ENCODE measurements around the gene RBMS3. TPM values are rescaled to one million over a fixed set of nuclear protein-coding genes. Genes with fewer than 3 reads are reported as not detected.

The RBMS3 gene
- total RNA-seq, 1 donor from 2014 or later: 70.0 TPM

DNA sequence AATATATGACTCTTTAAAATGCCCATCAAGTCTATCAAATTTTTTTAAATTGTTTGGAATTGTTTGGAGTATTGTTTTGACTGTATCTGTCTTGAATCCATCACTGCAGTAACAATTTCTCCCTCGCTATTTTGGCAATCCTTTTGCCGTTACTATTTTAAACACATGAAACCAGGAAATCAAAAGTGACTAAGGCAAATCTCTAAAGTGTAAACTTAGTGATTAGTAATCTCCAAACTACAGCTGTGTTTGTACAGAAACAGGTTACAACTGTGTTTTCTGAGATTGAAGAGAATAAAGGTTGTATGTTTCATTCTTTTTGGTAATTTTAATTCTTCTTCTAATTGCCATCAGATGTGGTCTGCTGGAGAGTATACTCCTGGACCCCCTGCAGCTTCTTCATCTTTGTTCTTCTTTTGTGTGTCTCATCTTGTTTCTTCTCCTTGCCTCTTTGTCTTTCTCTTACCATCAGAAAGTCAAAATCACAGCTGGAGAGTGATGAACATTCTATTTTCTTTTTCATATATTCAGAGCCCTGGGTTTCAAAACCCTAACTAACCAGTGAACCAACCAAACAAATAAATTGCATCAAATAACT is 465.4 kb downstream of the RBMS3 start:
- no peaks in the 10 kb centered on the region for H3K4me1 ChIP-seq
- H3K4me3 ChIP-seq: no peak overlapping the region
- no peaks in the 10 kb centered on the region for H3K9me3 ChIP-seq
- no peak for DNase-seq (ENCODE audit: extremely low spot score in 2 of 2)
- no peak for TF ChIP-seq POLR2AphosphoS5 (IDR thresholded peaks at IDR 0.05; ENCODE audit: insufficient read depth in 1 of 2, low read depth in 1 of 2)
- no peak for TF ChIP-seq POLR2A (IDR thresholded peaks at IDR 0.05)
- TF ChIP-seq CTCF (IDR thresholded peaks at IDR 0.05): no peak
- intact Hi-C loops (cut with DNase I): no loop called here
- no peaks in the 10 kb centered on the region for H3K36me3 ChIP-seq
- no peak overlapping the region for H3K27ac ChIP-seq
- no peaks in the 10 kb centered on the region for H3K27me3 ChIP-seq

DNA sequence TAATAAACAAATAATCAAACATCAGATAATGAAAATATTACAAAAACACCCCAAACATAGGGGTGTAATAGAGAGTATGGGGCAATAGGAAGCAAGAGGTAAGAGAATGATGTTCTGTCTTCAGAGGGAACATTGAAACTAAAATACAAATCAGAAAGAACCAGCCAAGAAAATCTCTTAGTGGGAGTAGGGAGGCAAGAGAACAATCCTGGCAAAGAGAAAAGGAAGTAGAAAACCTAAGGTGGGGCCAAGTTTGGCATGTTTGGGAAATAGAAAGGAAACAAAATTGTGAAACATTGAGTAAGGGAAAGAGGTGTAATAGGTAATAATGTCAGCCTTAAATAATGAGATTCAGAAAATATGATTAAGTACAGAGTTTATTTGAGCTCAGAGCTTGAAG is 467.1 kb downstream of the RBMS3 start:
- TF ChIP-seq POLR2AphosphoS5 (IDR thresholded peaks at IDR 0.05; ENCODE audit: insufficient read depth in 1 of 2, low read depth in 1 of 2) (peak in 1 of 2 donors; percentile 67), POLR2A (IDR thresholded peaks at IDR 0.05) (no peak)
- no peaks in the 10 kb centered on the region for H3K4me1 ChIP-seq
- intact Hi-C loops (cut with DNase I): no loop called here
- no peak overlapping the region for H3K4me3 ChIP-seq
- H3K36me3 ChIP-seq: no peaks in the 10 kb centered on the region
- no peak overlapping the region for H3K27ac ChIP-seq
- no peaks in the 10 kb centered on the region for H3K9me3 ChIP-seq
- DNase-seq (ENCODE audit: extremely low spot score in 2 of 2): no peak
- H3K27me3 ChIP-seq: no peaks in the 10 kb centered on the region

DNA sequence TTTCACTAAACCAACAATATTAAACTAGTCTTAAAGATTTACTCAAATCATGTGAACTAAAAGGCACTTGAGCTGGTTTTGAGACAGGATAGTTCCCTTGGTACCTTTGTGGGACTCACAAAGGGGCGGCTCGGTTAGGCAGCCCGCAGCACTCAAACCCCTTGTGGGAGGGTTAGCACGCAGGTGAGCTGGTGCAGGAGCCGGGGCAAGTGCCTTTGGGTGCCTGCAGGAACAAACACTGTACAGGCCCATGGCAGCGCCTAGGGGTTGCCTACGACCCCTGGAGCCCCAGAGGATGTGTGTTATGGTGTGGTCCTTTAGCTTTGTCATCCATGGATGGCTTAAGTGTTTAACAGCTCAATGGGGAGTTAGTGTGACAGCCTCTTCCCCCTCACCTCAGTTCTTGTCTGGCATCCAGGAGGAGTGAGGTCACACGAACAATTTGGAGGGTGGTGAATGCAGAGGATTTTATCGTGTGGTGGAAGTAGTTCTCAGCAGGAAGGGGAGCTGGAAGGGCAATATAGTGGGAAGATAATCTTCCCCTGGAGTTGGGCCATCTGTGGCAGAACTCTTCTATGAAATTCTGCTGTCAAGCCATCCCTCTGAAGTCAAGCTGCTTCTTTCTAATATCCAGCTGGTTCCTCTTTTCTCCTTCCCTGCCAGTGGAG is 470.9 kb downstream of the RBMS3 start:
- Histone ChIP-seq H3K4me3 (no peak overlapping the region), H3K36me3 (no peaks in the 10 kb centered on the region), H3K27me3 (no peaks in the 10 kb centered on the region), H3K27ac (no peak overlapping the region), H3K9me3 (no peaks in the 10 kb centered on the region), H3K4me1 (no peaks in the 10 kb centered on the region)
- intact Hi-C loops (cut with DNase I): loop anchor here (10.0 kb wide), 2 partner anchors 47 to 467 kb away; partner anchors contain the start of gene RBMS3
- no peak for DNase-seq (ENCODE audit: extremely low spot score in 2 of 2)
- TF ChIP-seq POLR2A (IDR thresholded peaks at IDR 0.05) (no peak), POLR2AphosphoS5 (IDR thresholded peaks at IDR 0.05; ENCODE audit: insufficient read depth in 1 of 2, low read depth in 1 of 2) (no peak), CTCF (IDR thresholded peaks at IDR 0.05) (no peak)

DNA sequence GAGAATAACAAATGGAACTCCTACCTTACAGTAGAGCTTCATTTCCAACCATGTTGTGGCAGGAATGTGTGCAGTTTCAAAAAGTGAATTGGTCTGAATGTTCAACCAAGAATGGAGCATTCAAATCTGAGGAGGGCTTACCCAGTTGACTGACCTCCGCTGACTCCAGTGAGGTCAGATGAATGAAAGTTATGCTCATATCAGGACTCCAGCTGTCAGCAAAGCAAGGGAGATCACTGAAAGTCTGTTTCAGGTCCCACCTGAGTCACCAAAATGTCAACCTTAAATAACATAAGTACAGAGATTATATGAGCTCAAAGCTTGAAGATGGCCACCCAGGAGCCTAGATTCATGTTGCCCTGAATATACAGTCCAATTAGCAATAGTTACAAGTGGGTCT is 473.5 kb downstream of the RBMS3 start:
- TF ChIP-seq POLR2AphosphoS5 (IDR thresholded peaks at IDR 0.05; ENCODE audit: insufficient read depth in 1 of 2, low read depth in 1 of 2): no peak
- no peak for TF ChIP-seq CTCF (IDR thresholded peaks at IDR 0.05)
- no peak for TF ChIP-seq POLR2A (IDR thresholded peaks at IDR 0.05)
- no peak overlapping the region for H3K27ac ChIP-seq

DNA sequence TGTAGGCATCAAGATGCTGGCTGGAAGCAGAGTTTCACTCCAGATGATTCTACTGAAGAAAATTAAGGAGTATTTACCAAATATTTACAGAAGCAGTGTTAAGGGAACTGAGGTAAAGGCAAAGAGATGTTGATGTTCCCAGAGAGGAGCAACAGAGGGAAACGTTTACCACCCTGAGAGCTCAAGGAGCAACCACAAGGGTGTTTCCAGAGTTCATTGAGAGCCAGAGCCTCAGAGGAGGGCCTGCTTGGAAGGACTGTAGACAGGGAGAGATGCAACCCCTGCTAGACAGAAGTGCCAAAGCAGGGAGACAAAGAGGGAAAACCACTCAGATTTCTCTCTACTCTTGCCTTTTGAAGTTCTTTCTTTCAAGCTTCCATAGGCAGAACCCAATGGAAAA is 474.5 kb downstream of the RBMS3 start:
- no peak for TF ChIP-seq CTCF (IDR thresholded peaks at IDR 0.05)
- TF ChIP-seq POLR2A (IDR thresholded peaks at IDR 0.05): no peak
- no peak for TF ChIP-seq POLR2AphosphoS5 (IDR thresholded peaks at IDR 0.05; ENCODE audit: insufficient read depth in 1 of 2, low read depth in 1 of 2)
- Histone ChIP-seq H3K4me1 (peaks cover 26% of the 10 kb centered on the region), H3K27ac (no peak overlapping the region), H3K36me3 (no peaks in the 10 kb centered on the region), H3K4me3 (no peak overlapping the region), H3K9me3 (no peaks in the 10 kb centered on the region), H3K27me3 (no peaks in the 10 kb centered on the region)
- intact Hi-C loops (cut with DNase I): loop anchor here (10.0 kb wide), 2 partner anchors 51 to 471 kb away; partner anchors contain the start of gene RBMS3
- no peak for DNase-seq (ENCODE audit: extremely low spot score in 2 of 2)

More for the DNA sequence above, 473.5 kb downstream of the RBMS3 start:
- no peak for DNase-seq (ENCODE audit: extremely low spot score in 2 of 2)
- no peaks in the 10 kb centered on the region for H3K36me3 ChIP-seq
- H3K4me3 ChIP-seq: no peak overlapping the region
- H3K4me1 ChIP-seq: peaks cover 18% of the 10 kb centered on the region
- H3K9me3 ChIP-seq: no peaks in the 10 kb centered on the region
- H3K27me3 ChIP-seq: no peaks in the 10 kb centered on the region
- intact Hi-C loops (cut with DNase I): loop anchor here (10.0 kb wide), 2 partner anchors 50 to 470 kb away; partner anchors contain the start of gene RBMS3

Measured in vagina (tissue), 2 donors.